Right ventricle myocardium superior (tissue), 1 donor: ENCODE results near the gene PLCB3. TPM values are rescaled to one million over a fixed set of nuclear protein-coding genes. Genes with fewer than 3 reads are reported as not detected.
A peak's percentile ranks its signal among the peaks of the same experiment; 100 is the strongest.

ENCODE experiments used
- ATAC-seq: fragments of 200-7000 bp; cut with Tn5 transposase; one replicate; pipeline ENCODE4 v1.9.1; 2020; ENCODE audit warnings: mild to moderate bottlenecking; ENCODE audit not compliant: poor library complexity
- DNase-seq: peaks from one replicate; pipeline ENCODE4 v3.0.0-alpha.2; 2020
- intact Hi-C: fragments of 100-400 bp; cut with DNase I; formaldehyde crosslinking; loops from one replicate; pipeline ENCODE4 v1.11.2; 2022
- total RNA-seq: library from RNA; stranded (reverse); fragmentation: NEBNext Ultra II Directional; extraction: Animal tissue kit (Norgen Biotek cat#: 25700); gene quantifications from one replicate; pipeline ENCODE4 v1.2.1, GENCODE V29; 2021
- donor health status: DM: no; HTN: yes; CAD: no; lungs with severe emphysema.

The PLCB3 gene
- total RNA-seq, 1 donor from 2014 or later: 11.3 TPM

- DNase-seq: no peak
- intact Hi-C loops: no loop called here
- ATAC-seq: no peak
These were observed 23.9 kb downstream of the PLCB3 start for GRCh38 chr11:64275031-64275800.

- intact Hi-C loops: no loop called here
- ATAC-seq: no peak
- DNase-seq: no peak
These were observed 24.5 kb downstream of the PLCB3 start for GRCh38 chr11:64275841-64276240.

GRCh38 chr11:64276653-64277431 is 25.5 kb downstream of the PLCB3 start:
- intact Hi-C loops: no loop called here
- no peak for DNase-seq
- no peak for ATAC-seq

GRCh38 chr11:64278576-64279190 is 27.4 kb downstream of the PLCB3 start:
- intact Hi-C loops: no loop called here
- DNase-seq (no peak), ATAC-seq (no peak)

DNA sequence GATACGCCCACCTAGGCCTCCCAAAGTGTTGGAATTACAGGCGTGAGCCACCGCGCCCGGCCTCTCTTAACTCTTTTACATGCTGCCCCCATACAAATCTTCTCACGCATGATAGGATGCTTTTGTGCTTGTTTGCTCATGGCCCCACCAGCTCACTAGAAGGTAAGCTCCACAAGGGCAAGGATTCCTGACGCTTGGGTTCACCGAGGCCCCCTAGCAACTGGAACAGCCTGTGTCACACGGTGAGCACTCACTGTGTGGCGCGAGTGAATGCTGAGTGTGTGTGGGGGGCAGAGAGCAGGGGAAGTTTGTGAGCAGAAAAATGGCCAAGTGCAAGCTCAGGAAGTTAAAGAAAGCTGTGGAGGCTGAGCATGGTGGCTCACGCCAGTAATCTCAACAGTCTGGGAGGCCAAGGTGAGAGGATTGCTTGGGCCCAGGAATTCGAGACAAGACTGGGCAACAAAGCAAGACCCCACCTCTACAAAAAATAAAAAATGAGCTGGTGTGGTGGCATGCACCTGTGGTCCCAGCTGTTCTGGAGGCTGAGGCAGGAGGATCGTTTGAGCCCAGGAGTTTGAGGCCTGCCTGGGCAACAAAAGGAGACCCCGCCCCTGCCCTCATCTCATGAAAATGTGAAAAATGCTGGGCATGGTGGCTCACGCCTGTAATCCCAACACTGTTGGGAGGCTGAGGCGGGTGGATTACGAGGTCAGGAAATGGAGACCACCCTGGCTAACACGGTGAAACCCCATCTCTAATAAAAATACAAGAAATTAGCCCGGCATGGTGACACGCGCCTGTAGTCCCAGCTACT is 30.8 kb downstream of the PLCB3 start:
- DNase-seq (no peak), ATAC-seq (no peak)
- intact Hi-C loops: no loop called here

GRCh38 chr11:64283092-64283491 is 31.8 kb downstream of the PLCB3 start:
- intact Hi-C loops: no loop called here
- no peak for DNase-seq
- ATAC-seq: no peak

- intact Hi-C loops: loop anchor here (2.0 kb wide), 1 partner anchor 14 kb away; no protein-coding TSS in a partner anchor
- DNase-seq: peak; percentile 97
- peak; percentile 91 for ATAC-seq
These were observed 33.0 kb downstream of the PLCB3 start, which contains the start of gene BAD for GRCh38 chr11:64284048-64284961. Gene BAD, minus strand, starts transcription at chr11:64284665. Its CDS starts 297 bp downstream, at chr11:64284368.

- intact Hi-C loops: loop anchor here (2.0 kb wide), 1 partner anchor 14 kb away; no protein-coding TSS in a partner anchor
- ATAC-seq: peak; percentile 82
- peak; percentile 93 for DNase-seq
These were observed 33.9 kb downstream of the PLCB3 start, which contains the start of gene GPR137 for GRCh38 chr11:64284962-64285884. Gene GPR137, plus strand, starts transcription at chr11:64285848. Its CDS starts 677 bp downstream, at chr11:64286525.

DNA sequence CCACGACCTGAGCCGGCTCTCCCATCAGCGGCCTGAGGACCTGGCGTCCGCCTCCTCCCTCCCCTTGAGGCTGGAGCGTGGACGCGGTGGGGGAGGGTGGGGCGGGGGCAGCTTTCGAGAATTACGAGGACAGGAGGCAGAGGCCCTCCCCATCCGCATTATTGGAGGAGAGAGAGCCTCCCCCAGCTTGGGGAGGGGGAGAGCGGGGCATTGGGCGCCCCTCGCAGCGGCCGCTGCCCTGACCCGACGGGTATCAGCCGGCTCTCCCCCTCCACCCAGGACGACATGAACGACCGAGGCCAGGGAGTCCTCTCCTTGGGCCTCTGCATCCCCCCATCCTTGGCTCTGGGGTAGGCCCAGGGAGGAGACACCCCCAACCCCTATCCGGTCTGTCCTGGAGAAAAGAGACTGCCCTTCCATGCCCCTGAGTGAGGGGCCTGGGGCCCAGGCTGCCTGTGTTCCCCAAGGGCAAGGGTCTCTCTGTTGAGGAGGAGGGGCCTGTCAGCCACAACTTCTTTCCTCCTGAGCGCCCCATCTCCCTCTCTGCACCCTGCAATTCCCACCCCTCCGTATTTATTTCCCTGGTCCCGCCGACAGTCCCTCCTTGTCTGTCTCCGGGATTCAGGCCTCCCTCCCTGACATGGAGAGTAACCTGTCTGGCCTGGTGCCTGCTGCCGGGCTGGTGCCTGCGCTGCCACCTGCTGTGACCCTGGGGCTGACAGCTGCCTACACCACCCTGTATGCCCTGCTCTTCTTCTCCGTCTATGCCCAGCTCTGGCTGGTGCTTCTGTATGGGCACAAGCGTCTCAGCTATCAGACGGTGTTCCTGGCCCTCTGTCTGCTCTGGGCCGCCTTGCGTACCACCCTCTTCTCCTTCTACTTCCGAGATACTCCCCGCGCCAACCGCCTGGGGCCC is 34.8 kb downstream of the PLCB3 start:
- intact Hi-C loops: loop anchor here (2.0 kb wide), 1 partner anchor 15 kb away; no protein-coding TSS in a partner anchor
- DNase-seq (no peak), ATAC-seq (no peak)

DNA sequence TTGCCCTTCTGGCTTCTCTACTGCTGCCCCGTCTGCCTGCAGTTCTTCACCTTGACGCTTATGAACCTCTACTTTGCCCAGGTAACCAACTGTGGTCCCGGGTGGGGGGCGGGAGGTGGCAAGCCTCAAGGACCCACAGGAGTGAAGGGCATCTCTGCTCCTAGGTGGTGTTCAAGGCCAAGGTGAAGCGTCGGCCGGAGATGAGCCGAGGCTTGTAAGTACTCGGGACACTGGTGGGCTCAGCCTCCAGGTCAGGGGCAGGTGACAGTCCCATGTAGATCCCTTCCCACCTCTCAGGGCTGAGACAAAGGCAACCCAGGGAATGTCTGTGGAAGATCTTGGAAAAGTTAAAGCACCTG is 35.5 kb downstream of the PLCB3 start:
- DNase-seq: no peak
- intact Hi-C loops: no loop called here

GRCh38 chr11:64287676-64288352 is 36.5 kb downstream of the PLCB3 start:
- intact Hi-C loops: no loop called here
- DNase-seq: no peak
- no peak for ATAC-seq

More for the DNA sequence above, 35.5 kb downstream of the PLCB3 start:
- no peak for ATAC-seq

DNA sequence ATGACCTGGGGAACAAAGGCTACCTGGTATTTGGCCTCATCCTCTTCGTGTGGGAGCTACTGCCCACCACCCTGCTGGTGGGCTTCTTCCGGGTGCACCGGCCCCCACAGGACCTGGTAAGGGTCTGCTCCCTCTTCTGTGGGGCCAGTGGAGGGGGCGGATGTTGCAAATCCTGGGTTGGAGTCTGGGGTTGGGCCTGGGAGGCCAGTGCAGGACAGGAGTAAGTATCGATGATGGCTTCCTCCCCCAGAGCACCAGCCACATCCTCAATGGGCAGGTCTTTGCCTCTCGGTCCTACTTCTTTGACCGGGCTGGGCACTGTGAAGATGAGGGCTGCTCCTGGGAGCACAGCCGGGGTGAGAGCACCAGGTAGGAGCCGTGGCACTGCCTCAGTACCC is 37.0 kb downstream of the PLCB3 start:
- intact Hi-C loops: no loop called here
- ATAC-seq: no peak
- DNase-seq: no peak

- intact Hi-C loops: no loop called here
These were observed 37.8 kb downstream of the PLCB3 start for GRCh38 chr11:64289002-64289564.

DNA sequence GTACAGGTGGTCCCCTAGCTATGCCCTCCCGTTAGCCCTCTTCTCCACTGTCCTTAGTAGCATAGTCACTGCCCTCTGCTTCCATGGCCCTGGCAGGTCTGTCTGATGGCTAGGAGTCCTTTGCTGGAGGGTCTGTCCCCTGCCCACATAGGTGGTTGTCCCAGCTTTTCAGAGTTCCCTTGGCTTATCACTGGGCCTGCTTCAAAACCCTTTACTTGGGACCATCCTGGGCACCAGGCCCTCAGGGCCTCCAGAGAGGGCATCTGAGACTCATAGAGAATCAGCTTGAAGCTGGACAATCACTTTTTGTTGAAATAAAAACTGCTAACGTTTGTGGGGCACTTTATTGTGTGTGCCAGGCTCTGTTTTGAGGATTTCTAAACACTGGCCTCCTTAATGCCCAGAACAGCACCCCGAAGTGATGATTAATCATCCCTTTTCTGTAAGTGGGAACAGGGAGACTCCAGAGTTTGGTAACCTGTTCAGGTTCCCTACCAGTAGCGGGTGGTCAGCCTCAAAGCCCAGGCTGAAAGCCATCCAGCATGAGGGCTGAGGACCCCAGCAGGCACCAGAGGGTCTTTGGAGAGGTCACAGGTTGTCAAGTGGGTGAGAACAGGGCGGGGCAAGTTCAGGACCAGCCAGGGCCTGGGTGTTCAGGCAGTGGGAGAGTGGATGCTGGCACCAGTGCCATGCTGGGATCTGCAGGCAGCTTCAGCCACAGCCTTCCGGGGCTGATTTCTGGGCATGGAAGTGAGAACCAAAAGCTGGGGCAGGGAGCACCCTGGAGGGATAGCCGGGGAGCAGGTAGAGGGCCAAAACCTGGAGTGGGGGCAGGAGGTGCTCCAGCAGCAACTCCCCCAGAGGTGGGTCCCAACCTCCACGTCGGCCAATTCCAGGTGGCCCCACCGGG is 39.3 kb downstream of the PLCB3 start:
- intact Hi-C loops: no loop called here
- ATAC-seq (no peak), DNase-seq (no peak)

More at GRCh38 chr11:64289002-64289564, 37.8 kb downstream of the PLCB3 start:
- ATAC-seq (no peak), DNase-seq (no peak)
